ENCODE results near the gene PTH1R. TPM values are rescaled to one million over a fixed set of nuclear protein-coding genes. Genes with fewer than 3 reads are reported as not detected.

The PTH1R gene
- total RNA-seq, 1 donor from 2014 or later: not detected

DNA sequence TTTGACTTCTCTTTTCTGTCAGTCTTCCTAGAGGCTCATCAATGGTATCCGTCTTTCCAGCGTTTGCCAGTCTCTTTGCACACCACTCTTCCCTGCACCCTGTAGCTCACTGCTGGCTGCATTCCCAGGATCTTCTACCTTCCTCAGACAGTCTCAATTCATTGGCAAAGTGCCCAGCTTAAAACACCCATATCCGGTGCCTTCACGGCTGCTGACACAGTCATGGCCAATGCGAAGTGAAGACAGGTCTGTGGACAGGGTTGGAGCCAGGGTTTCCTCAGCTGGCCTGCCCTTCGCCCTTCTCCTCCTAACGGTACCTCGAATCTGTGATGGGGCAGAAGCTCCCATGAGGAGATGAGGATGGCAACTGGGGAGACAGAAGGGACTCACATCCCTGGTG, 36.1 kb downstream of the PTH1R start:
- Histone ChIP-seq H3K9ac (no peak overlapping the region), H3K4me1 (no peaks in the 10 kb centered on the region), H3K4me3 (no peak overlapping the region), H2AFZ (replicated peaks) (no peak overlapping the region), H3F3A (ENCODE audit: low read depth) (peaks cover 3% of the 10 kb centered on the region), H3K27me3 (no peaks in the 10 kb centered on the region), H3K9me3 (ENCODE audit: low read depth) (no peaks in the 10 kb centered on the region), H3K79me2 (ENCODE audit: low read depth) (no peaks in the 10 kb centered on the region), H3K36me3 (peaks cover 12% of the 10 kb centered on the region), H3K27ac (no peak overlapping the region), H3K4me2 (no peak overlapping the region), H4K20me1 (ENCODE audit: low read depth) (no peaks in the 10 kb centered on the region)
- H3K4me1 Mint-ChIP-seq: no peaks in the 10 kb centered on the region
- H3K4me3 Mint-ChIP-seq: no peak overlapping the region
- no peak for TF ChIP-seq EZH2phosphoT487 (IDR thresholded peaks at IDR 0.05)
- no peak for TF ChIP-seq EZH2 (IDR thresholded peaks at IDR 0.05)
- no peak for TF ChIP-seq CTCF (IDR thresholded peaks at IDR 0.05)
- H3K27me3 Mint-ChIP-seq (ENCODE audit: insufficient read depth, low read depth): peaks cover 4% of the 10 kb centered on the region
- H3K36me3 Mint-ChIP-seq: peaks cover 19% of the 10 kb centered on the region
- H3K9me3 Mint-ChIP-seq: peaks cover 3% of the 10 kb centered on the region
- no peak for DNase-seq (ENCODE audit: low spot score)
- H3K27ac Mint-ChIP-seq: no peak overlapping the region

DNA sequence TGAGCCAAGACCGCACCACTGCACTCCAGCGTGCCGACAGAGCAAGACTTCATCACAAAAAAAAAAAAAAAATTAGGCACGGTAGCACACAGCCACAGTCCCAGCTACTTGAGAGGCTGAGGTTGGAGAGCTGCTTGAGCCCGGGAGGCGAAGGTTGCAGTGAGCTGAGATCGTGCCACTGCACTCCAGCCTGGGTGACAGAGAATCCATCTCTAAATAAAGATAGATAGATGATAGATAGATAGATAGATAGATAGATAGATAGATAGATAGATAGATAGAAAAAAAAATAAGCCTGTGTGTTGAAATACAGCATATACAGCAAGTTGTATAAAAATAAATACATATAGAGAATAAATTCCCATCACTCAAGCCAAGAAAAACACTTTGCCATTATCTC, 37.3 kb downstream of the PTH1R start:
- Mint-ChIP-seq H3K9me3 (peaks cover 3% of the 10 kb centered on the region), H3K36me3 (peaks cover 27% of the 10 kb centered on the region), H3K4me3 (no peak overlapping the region), H3K4me1 (no peaks in the 10 kb centered on the region), H3K27ac (no peak overlapping the region), H3K27me3 (ENCODE audit: insufficient read depth, low read depth) (peaks cover 4% of the 10 kb centered on the region)
- no peak overlapping the region for H2AFZ ChIP-seq (replicated peaks)
- H3K9ac ChIP-seq: no peak overlapping the region
- H4K20me1 ChIP-seq (ENCODE audit: low read depth): no peaks in the 10 kb centered on the region
- peaks cover 13% of the 10 kb centered on the region for H3K36me3 ChIP-seq
- no peaks in the 10 kb centered on the region for H3K79me2 ChIP-seq (ENCODE audit: low read depth)
- H3K27me3 ChIP-seq: no peaks in the 10 kb centered on the region
- H3K4me2 ChIP-seq: no peak overlapping the region
- no peak overlapping the region for H3K27ac ChIP-seq
- no peak for DNase-seq (ENCODE audit: low spot score)
- H3K9me3 ChIP-seq (ENCODE audit: low read depth): no peaks in the 10 kb centered on the region
- H3F3A ChIP-seq (ENCODE audit: low read depth): peaks cover 3% of the 10 kb centered on the region
- H3K4me3 ChIP-seq: no peak overlapping the region
- TF ChIP-seq EZH2 (IDR thresholded peaks at IDR 0.05) (no peak), EZH2phosphoT487 (IDR thresholded peaks at IDR 0.05) (no peak), CTCF (IDR thresholded peaks at IDR 0.05) (no peak)
- no peaks in the 10 kb centered on the region for H3K4me1 ChIP-seq

DNA sequence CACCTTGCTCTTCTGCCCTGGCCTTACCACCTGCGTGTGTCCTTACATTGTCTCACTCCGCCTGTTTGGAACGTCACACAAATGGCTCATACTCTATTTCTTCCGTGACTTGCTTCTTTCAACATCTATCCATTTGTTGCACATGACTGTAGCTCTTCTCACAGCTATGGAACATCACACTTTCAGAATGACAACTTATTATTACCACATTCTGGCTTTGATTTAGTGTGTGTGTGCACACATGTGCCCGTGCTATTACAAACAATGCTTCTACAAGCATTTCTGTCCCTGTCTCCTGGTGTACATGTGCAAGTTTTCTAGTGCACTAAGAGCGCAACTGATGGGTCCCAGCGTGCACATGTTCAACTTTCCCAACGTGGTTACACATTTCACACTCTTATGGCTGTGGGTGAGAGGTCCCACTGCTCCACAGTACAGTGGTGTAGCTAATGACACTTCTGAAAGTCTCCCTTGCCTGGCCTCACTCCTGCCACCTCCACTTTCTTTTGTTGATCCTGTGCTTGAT, 37.8 kb downstream of the PTH1R start:
- Histone ChIP-seq H3K9me3 (ENCODE audit: low read depth) (no peaks in the 10 kb centered on the region), H3K36me3 (peaks cover 16% of the 10 kb centered on the region), H3K4me3 (no peak overlapping the region), H3K4me2 (no peak overlapping the region), H3K27me3 (no peaks in the 10 kb centered on the region), H3K79me2 (ENCODE audit: low read depth) (no peaks in the 10 kb centered on the region), H3K9ac (no peak overlapping the region), H4K20me1 (ENCODE audit: low read depth) (no peaks in the 10 kb centered on the region), H3K4me1 (no peaks in the 10 kb centered on the region), H3F3A (ENCODE audit: low read depth) (peaks cover 3% of the 10 kb centered on the region), H3K27ac (no peak overlapping the region), H2AFZ (replicated peaks) (no peak overlapping the region)
- Mint-ChIP-seq H3K9me3 (peaks cover 3% of the 10 kb centered on the region), H3K27me3 (ENCODE audit: insufficient read depth, low read depth) (peaks cover 4% of the 10 kb centered on the region), H3K27ac (no peak overlapping the region), H3K4me3 (no peak overlapping the region), H3K36me3 (peaks cover 30% of the 10 kb centered on the region), H3K4me1 (no peaks in the 10 kb centered on the region)
- DNase-seq (ENCODE audit: low spot score): no peak
- TF ChIP-seq EZH2phosphoT487 (IDR thresholded peaks at IDR 0.05) (no peak), EZH2 (IDR thresholded peaks at IDR 0.05) (no peak), CTCF (IDR thresholded peaks at IDR 0.05) (no peak)

All from neural progenitor cell (in vitro differentiated cells).